Right lobe of liver (tissue), 4 donors: ENCODE measurements around the gene PBX4.

Experiments used
- POLR2A ChIP-seq: fragments of 450-650 bp; IDR thresholded peaks from one replicate; pipeline ENCODE4 v1.6.1; 2017; ENCODE audit warnings: antibody characterized with exemption, mild to moderate bottlenecking
- TF ChIP-seq, protein P1 (sequence below), 4 donors: fragments of 200-600 bp in 3 of 4; fragments of 450-650 bp in 1 of 4; IDR thresholded peaks; one replicate each; pipeline versions ENCODE4 v1.5.1 to v1.8.0; 2016 to 2022; ENCODE audit warnings: antibody characterized with exemption in 4 of 4, mild to moderate bottlenecking in 2 of 4
- donor health status: DM: no; HTN: no; CAD: no.
- donor health status: DM: no; HTN: no; CAD: no.
- donor health status: DM: no; HTN: yes; CAD: no.

- TF ChIP-seq POLR2A: no peak
- TF ChIP-seq, protein P1, sequence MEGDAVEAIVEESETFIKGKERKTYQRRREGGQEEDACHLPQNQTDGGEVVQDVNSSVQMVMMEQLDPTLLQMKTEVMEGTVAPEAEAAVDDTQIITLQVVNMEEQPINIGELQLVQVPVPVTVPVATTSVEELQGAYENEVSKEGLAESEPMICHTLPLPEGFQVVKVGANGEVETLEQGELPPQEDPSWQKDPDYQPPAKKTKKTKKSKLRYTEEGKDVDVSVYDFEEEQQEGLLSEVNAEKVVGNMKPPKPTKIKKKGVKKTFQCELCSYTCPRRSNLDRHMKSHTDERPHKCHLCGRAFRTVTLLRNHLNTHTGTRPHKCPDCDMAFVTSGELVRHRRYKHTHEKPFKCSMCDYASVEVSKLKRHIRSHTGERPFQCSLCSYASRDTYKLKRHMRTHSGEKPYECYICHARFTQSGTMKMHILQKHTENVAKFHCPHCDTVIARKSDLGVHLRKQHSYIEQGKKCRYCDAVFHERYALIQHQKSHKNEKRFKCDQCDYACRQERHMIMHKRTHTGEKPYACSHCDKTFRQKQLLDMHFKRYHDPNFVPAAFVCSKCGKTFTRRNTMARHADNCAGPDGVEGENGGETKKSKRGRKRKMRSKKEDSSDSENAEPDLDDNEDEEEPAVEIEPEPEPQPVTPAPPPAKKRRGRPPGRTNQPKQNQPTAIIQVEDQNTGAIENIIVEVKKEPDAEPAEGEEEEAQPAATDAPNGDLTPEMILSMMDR (IDR thresholded peaks at IDR 0.05): no peak
Observed at GRCh38 chr19:19563348-19563848, 55.1 kb downstream of the PBX4 start.
